Prostate gland (tissue), 2 donors: ENCODE measurements around the gene RPL10.

Experiments
- CTCF ChIP-seq, 4 experiments: fragments of 200-600 bp in 2 of 4; fragments of 450-650 bp in 2 of 4; sonication (generic) in 2 of 4; IDR thresholded peaks; 1 replicate in 3 of 4; 2 replicates in 1 of 4; pipeline ENCODE4 v1.5.1; 2016 to 2019; ENCODE audit warnings: antibody characterized with exemption in 4 of 4, mild to moderate bottlenecking in 2 of 4, moderate library complexity in 2 of 4
- POLR2A ChIP-seq: fragments of 450-650 bp; IDR thresholded peaks from one replicate; pipeline ENCODE4 v1.6.1; 2016; ENCODE audit warnings: antibody characterized with exemption, mild to moderate bottlenecking

- no peak for TF ChIP-seq POLR2A
- TF ChIP-seq CTCF (IDR thresholded peaks at IDR 0.05) = no peak
These were observed 49.4 kb upstream of the RPL10 start for GRCh38 chrX:154348646-154349358.
